Measurements from ENCODE around the gene ZBTB44.

ZBTB44 gene

DNA sequence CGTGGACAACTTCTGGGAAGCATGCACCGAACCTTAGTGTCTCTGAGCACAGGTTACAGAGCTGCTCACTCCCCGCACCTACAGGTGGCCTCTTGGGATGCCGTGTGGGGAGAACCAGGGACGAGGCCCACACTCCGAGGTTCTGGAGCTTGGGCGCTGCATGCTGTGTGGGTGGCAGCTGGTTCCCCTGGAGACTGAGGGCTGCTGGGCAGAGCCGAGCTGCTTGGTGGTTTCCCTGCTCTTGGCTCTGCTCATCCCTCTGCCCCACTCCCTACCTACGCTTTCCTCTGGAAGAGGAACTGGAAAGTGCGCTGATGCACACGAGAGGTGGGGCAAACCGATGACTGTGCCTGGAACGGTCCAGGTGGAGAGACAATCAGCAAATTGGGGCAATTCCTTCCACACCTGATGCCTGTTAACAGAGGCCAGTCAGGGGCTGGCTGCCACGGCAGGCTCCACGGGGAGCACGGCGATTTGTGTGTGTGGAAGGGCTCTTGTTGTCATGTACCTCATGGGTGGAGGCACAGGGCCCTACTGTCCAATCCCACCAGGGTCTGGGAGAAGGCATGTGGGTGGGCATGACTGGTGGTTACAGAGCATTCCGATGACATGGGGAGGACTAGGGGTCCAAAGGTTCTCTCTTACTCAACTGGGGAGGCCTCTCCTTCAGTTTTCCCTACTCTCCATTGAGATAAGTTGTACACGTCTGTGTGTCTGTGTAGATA lies 94.2 kb downstream of the ZBTB44 start:
- Histone ChIP-seq H3K27ac (ENCODE audit: low read depth, low read length) (no peak overlapping the region), H3K27me3 (ENCODE audit: control insufficient read depth in 1 of 2, insufficient read depth in 2 of 2, low read length in 2 of 2) (no peaks in the 10 kb centered on the region)

DNA sequence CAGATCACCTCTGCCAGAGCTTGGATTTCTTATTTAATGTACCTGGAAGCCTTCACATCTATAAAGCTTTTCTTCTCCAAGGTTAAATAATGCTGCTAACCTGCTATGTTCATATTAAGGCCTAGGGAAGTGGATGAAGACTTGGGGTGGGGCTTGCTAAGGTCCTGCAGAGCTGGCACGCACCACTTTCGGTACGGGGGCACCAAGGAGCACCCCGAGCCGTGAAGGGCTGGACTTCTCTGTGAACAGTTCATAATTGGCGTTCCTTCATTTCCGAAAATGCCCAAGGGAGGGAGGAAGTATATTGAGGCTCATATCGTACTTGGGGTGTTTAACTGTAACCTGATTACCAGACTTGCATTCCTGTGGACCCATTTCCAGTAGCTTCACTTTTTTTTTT lies 95.6 kb downstream of the ZBTB44 start:
- no peak overlapping the region for H3K9ac ChIP-seq (ENCODE audit: low read length)
- H3K27me3 ChIP-seq (ENCODE audit: control insufficient read depth in 1 of 2, insufficient read depth in 2 of 2, low read length in 2 of 2): no peaks in the 10 kb centered on the region
- no peak overlapping the region for H3K4me3 ChIP-seq (ENCODE audit: low read depth in 1 of 2, low read length in 2 of 2)
- H3K4me1 ChIP-seq (ENCODE audit: insufficient read depth, low read length): peaks cover 6% of the 10 kb centered on the region
- H3K9me3 ChIP-seq (ENCODE audit: low read length): no peaks in the 10 kb centered on the region
- H3K36me3 ChIP-seq (ENCODE audit: insufficient read depth, low read length): no peaks in the 10 kb centered on the region
- no peak overlapping the region for H3K27ac ChIP-seq (ENCODE audit: low read depth, low read length)

More for the DNA sequence above, 94.2 kb downstream of the ZBTB44 start:
- Histone ChIP-seq H3K4me3 (ENCODE audit: low read depth in 1 of 2, low read length in 2 of 2) (no peak overlapping the region), H3K9me3 (ENCODE audit: low read length) (no peaks in the 10 kb centered on the region), H3K36me3 (ENCODE audit: insufficient read depth, low read length) (no peaks in the 10 kb centered on the region), H3K4me1 (ENCODE audit: insufficient read depth, low read length) (peaks cover 6% of the 10 kb centered on the region), H3K9ac (ENCODE audit: low read length) (no peak overlapping the region)

DNA sequence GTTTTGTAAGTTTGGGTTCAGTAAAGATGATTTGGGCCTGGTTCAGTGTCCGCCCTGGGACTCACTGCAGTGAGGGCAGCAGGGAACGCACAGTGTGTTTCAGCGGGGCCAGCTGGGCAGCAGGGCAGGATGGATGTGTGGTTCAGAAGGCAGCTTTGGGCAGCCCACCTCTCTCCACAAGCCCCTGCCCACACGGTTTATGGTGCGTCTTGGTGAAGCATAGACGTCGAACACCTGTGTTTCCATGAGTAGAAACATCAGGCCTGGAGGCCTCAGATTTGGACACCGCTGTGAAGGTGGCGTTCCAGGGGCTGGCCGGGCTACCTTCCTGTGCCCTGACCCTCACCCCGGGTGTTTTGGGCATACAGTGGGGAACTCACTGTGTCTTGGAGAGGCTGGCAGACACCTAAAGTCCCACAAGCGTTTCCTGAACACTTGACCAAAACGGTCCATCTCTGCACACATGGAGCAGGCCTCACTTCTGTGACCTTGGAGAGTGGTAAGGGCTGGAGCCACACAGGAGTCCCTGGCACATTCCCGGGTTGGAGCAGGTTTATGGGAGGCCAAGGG lies 96.1 kb downstream of the ZBTB44 start:
- H3K9me3 ChIP-seq (ENCODE audit: low read length): no peaks in the 10 kb centered on the region

DNA sequence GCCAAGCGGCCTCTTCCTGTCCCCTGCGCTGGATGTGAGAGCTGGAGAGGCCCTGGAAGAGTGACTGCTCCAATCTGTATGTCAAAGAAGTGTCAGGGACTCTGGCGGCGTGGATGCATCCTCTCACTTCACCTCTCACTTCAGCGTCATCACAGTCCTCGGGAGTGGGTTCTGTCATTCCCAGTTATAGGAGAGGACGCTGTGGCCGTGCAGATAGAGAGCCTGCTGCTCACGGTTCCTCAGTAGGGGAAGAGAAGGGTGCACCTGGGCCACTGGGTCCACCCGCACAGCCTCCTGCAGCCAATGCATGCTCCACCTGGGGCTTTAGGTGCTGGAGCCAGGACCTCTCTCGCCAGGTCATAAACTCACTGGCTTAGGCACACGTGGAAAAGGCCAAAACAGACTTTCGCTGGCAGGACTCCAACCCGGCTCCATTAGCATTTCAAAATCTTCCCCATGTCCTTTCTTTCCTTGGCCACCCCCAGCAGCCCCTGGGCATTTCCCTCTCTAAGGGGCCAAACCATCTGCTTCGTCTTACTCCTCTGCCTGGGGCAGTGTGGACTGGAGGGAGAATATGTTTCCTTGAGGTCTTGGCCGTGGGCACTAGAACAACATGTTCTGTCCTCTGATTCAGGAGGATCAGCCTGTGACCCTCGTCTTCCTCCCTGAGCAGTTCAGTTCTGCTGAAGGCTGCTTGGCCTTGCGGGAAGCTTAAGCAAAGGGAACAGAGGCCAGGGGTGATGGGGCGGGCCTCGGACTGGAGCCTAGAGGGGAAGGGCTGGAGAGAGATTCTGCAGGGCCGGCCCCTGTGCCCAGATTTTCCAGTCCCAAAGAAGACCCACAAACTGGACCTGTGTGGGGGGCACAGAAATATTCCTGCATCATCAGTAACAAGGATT lies 97.3 kb downstream of the ZBTB44 start:
- Histone ChIP-seq H3K4me3 (ENCODE audit: low read depth in 1 of 2, low read length in 2 of 2) (no peak overlapping the region), H3K27ac (ENCODE audit: low read depth, low read length) (no peak overlapping the region), H3K4me1 (ENCODE audit: insufficient read depth, low read length) (no peaks in the 10 kb centered on the region), H3K9me3 (ENCODE audit: low read length) (no peaks in the 10 kb centered on the region), H3K9ac (ENCODE audit: low read length) (no peak overlapping the region), H3K36me3 (ENCODE audit: insufficient read depth, low read length) (no peaks in the 10 kb centered on the region), H3K27me3 (ENCODE audit: control insufficient read depth in 1 of 2, insufficient read depth in 2 of 2, low read length in 2 of 2) (no peaks in the 10 kb centered on the region)

More for the DNA sequence above, 96.1 kb downstream of the ZBTB44 start:
- Histone ChIP-seq H3K4me1 (ENCODE audit: insufficient read depth, low read length) (peaks cover 5% of the 10 kb centered on the region), H3K27me3 (ENCODE audit: control insufficient read depth in 1 of 2, insufficient read depth in 2 of 2, low read length in 2 of 2) (no peaks in the 10 kb centered on the region), H3K27ac (ENCODE audit: low read depth, low read length) (no peak overlapping the region), H3K36me3 (ENCODE audit: insufficient read depth, low read length) (no peaks in the 10 kb centered on the region), H3K9ac (ENCODE audit: low read length) (no peak overlapping the region), H3K4me3 (ENCODE audit: low read depth in 1 of 2, low read length in 2 of 2) (no peak overlapping the region)

DNA sequence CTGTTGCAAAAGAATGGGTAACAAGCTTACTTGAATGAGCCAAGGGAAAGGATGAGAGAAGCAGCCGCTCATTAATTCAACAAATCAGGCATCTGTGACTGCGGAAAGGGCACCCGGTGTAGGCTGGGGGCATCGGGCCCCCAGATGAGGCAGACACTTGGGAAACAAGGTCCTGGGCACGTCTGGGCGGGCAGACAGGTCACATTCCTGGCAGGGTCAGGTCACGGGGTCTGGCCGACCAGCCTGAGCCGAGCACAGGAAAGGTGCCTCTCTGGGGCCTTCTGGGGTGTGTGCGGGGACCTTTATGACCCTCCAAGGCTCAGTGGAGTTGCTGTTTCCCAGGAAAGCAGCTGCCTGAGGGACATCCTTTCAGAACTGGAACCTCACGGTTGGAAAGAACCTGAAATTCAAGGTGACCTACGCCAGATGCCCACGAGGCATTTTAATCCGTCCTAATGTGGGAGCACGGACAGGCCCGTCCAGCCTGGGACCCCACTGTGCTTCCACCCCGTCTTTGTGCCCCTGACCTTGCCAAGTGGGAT lies 98.1 kb downstream of the ZBTB44 start:
- H3K4me3 ChIP-seq (ENCODE audit: low read depth in 1 of 2, low read length in 2 of 2): no peak overlapping the region
- no peaks in the 10 kb centered on the region for H3K36me3 ChIP-seq (ENCODE audit: insufficient read depth, low read length)
- no peaks in the 10 kb centered on the region for H3K27me3 ChIP-seq (ENCODE audit: control insufficient read depth in 1 of 2, insufficient read depth in 2 of 2, low read length in 2 of 2)
- H3K27ac ChIP-seq (ENCODE audit: low read depth, low read length): no peak overlapping the region
- H3K9ac ChIP-seq (ENCODE audit: low read length): no peak overlapping the region
- no peaks in the 10 kb centered on the region for H3K4me1 ChIP-seq (ENCODE audit: insufficient read depth, low read length)
- H3K9me3 ChIP-seq (ENCODE audit: low read length): no peaks in the 10 kb centered on the region

DNA sequence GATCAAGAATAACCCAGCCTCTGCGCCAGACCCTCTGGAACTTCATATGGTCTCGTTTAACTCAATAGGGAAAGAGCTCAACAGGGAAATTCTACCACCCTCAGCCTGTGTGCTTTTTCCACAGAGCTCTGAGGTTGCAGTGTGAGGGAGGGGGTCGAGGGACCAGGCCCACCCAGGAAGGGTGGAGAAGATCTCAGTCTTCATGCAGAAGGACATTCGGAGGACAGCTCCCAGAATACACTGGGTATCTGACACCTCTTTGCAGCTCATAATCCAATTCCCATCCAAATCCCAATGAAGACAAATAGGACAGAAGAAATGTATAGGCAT lies 98.5 kb downstream of the ZBTB44 start:
- H3K9ac ChIP-seq (ENCODE audit: low read length): no peak overlapping the region
- no peak overlapping the region for H3K4me3 ChIP-seq (ENCODE audit: low read depth in 1 of 2, low read length in 2 of 2)
- no peaks in the 10 kb centered on the region for H3K4me1 ChIP-seq (ENCODE audit: insufficient read depth, low read length)
- no peaks in the 10 kb centered on the region for H3K9me3 ChIP-seq (ENCODE audit: low read length)
- H3K27ac ChIP-seq (ENCODE audit: low read depth, low read length): no peak overlapping the region
- no peaks in the 10 kb centered on the region for H3K36me3 ChIP-seq (ENCODE audit: insufficient read depth, low read length)
- H3K27me3 ChIP-seq (ENCODE audit: control insufficient read depth in 1 of 2, insufficient read depth in 2 of 2, low read length in 2 of 2): no peaks in the 10 kb centered on the region

DNA sequence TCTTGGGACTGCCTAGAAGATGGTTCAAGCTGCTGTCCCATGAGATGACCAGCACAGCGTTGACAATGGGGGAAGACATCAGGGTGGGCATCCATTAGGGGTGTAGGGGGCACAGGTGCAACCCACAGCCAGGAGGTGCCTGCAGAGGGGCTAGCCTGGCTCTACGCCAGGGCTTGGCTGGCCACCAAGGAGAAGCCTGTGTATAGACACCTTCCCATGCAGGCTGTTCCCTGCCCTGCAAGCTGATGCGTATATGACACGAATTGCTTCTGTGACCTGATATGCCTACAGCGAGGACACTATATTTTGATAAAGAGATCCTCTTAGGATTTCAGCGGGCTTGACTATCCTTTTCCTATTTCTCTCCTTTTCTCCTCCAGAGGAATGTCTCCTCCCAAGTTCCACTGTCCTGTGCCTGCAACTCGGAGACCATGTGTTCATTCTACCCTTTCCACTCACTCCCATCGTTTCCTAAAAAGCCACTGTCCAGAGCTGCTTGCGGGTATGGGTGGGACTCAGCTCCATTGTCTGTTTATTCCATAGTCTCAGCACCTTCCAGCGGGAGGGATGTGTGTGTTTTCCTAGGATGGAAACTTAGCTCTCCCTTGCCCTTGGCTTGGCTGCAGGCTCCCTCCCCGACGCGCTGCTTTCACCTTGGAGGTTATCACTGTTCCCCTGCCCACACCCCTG lies 99.0 kb downstream of the ZBTB44 start:
- Histone ChIP-seq H3K9me3 (ENCODE audit: low read length) (no peaks in the 10 kb centered on the region), H3K4me3 (ENCODE audit: low read depth in 1 of 2, low read length in 2 of 2) (no peak overlapping the region), H3K4me1 (ENCODE audit: insufficient read depth, low read length) (no peaks in the 10 kb centered on the region), H3K27ac (ENCODE audit: low read depth, low read length) (no peak overlapping the region), H3K9ac (ENCODE audit: low read length) (no peak overlapping the region), H3K27me3 (ENCODE audit: control insufficient read depth in 1 of 2, insufficient read depth in 2 of 2, low read length in 2 of 2) (no peaks in the 10 kb centered on the region), H3K36me3 (ENCODE audit: insufficient read depth, low read length) (no peaks in the 10 kb centered on the region)

DNA sequence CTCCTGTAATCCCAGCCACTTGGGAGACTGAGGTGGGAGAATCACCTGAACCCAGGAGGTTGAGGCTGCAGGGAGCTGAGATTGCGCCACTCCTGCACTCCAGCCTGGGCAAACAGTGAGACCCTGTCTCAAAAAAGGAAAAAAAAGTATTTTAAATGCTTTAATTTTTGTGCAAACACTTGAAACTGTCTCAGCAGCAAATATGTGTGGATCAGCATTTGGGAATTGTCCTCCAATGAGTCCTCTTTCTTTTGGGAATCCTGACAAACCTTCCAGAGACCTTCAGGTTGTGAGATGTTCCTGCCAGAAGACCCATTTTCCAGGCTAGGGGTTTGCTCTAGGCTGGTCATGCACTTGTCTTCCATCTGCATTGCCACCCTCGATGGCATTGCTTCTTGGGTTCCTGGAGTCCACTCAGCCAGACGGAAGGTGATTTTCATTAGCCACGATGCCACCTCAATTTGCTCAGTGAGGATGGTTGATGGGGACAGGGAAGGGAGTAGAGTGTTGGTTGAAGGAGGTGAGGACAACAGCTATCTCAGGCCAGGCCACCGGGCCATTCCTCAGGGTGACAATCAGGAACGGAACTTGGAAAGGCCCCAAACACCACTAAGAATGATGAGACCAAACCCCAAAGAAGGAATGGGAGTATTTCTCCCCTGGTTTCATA lies 99.7 kb downstream of the ZBTB44 start:
- Histone ChIP-seq H3K27ac (ENCODE audit: low read depth, low read length) (no peak overlapping the region), H3K9ac (ENCODE audit: low read length) (no peak overlapping the region), H3K27me3 (ENCODE audit: control insufficient read depth in 1 of 2, insufficient read depth in 2 of 2, low read length in 2 of 2) (no peaks in the 10 kb centered on the region), H3K4me1 (ENCODE audit: insufficient read depth, low read length) (no peaks in the 10 kb centered on the region), H3K9me3 (ENCODE audit: low read length) (no peaks in the 10 kb centered on the region), H3K36me3 (ENCODE audit: insufficient read depth, low read length) (no peaks in the 10 kb centered on the region), H3K4me3 (ENCODE audit: low read depth in 1 of 2, low read length in 2 of 2) (no peak overlapping the region)

DNA sequence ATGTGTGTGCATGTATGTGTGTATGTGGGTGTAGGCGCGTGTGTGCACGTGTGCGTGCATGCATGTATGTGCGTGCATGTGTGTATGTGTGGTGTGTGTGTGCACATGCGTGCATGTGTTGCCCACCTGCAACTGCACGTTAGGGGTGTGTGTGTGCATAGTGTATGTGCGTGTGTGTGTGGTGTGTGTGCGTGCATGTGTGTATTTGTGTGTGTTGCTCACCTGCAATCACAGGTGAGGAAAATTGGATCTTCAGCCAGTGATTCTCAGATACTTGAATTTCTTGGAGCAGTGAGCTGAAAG lies 100.8 kb downstream of the ZBTB44 start:
- Histone ChIP-seq H3K9me3 (ENCODE audit: low read length) (no peaks in the 10 kb centered on the region), H3K27me3 (ENCODE audit: control insufficient read depth in 1 of 2, insufficient read depth in 2 of 2, low read length in 2 of 2) (no peaks in the 10 kb centered on the region), H3K36me3 (ENCODE audit: insufficient read depth, low read length) (no peaks in the 10 kb centered on the region), H3K27ac (ENCODE audit: low read depth, low read length) (no peak overlapping the region), H3K4me1 (ENCODE audit: insufficient read depth, low read length) (no peaks in the 10 kb centered on the region), H3K4me3 (ENCODE audit: low read depth in 1 of 2, low read length in 2 of 2) (no peak overlapping the region), H3K9ac (ENCODE audit: low read length) (no peak overlapping the region)

DNA sequence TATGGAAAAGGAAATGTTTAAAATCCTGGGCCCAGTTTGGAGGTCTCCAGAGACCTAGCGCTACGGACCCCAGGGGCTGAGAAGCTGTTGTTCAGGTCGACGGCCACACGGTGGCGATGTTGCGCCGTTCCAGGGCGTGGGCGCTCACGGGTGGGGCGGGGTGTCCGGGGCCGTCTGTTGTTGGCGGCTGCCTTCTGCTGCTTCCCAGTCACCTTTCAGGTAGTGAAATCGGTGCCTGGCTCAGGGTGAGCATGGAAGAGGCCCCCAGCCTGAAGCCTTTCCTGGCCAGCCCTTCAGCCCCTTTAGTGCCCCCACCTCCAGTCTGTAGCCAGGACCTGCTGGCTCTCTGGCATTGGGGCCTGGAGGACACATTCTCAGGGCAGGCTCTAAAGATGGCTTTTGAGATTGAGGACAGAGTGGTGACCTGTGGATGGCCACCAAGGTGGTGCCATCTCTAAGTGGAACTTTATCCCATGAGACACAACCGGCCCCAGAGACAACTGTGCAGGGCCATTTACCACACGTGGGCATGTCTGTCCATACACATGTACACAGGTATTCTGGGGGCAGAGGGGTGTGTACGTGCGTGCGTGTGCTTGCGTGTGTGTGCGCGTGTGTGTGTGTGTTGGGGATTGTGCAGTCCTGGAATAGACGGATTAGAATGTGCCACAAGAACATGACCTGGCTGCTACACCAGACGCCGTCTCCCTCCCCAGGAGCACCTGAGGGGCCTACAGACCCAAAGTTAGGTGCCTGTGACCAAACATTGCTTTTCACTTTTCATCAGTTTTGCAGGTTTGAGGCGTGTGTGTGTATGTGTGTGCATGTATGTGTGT lies 101.4 kb downstream of the ZBTB44 start:
- H3K4me1 ChIP-seq (ENCODE audit: insufficient read depth, low read length): no peaks in the 10 kb centered on the region
- H3K4me3 ChIP-seq (ENCODE audit: low read depth in 1 of 2, low read length in 2 of 2): no peak overlapping the region
- no peaks in the 10 kb centered on the region for H3K9me3 ChIP-seq (ENCODE audit: low read length)
- no peak overlapping the region for H3K9ac ChIP-seq (ENCODE audit: low read length)
- H3K36me3 ChIP-seq (ENCODE audit: insufficient read depth, low read length): no peaks in the 10 kb centered on the region
- no peak overlapping the region for H3K27ac ChIP-seq (ENCODE audit: low read depth, low read length)
- no peaks in the 10 kb centered on the region for H3K27me3 ChIP-seq (ENCODE audit: control insufficient read depth in 1 of 2, insufficient read depth in 2 of 2, low read length in 2 of 2)

Data from muscle layer of colon (tissue), 2 donors.